Chondrocyte (in vitro differentiated cells): ENCODE measurements around the gene GRHL1. TPM values are rescaled to one million over a fixed set of nuclear protein-coding genes. Genes with fewer than 3 reads are reported as not detected.

Source experiments
- DNase-seq: peaks from one replicate; pipeline ENCODE4 v3.0.0; 2021; ENCODE audit warnings: mixed read lengths, low spot score
- H3K27ac Mint-ChIP-seq: one replicate; pipeline ENCODE4 v1.8.0; 2021; ENCODE audit warnings: mild to moderate bottlenecking, moderate library complexity, mixed read lengths; ENCODE audit not compliant: unreplicated experiment
- H3K27me3 Mint-ChIP-seq: 2 replicates; pipeline ENCODE4 v1.8.0; 2021; ENCODE audit warnings: low read depth, mixed read lengths
- H3K36me3 Mint-ChIP-seq: 2 replicates; pipeline ENCODE4 v1.8.0; 2021; ENCODE audit warnings: low read depth, mixed read lengths
- H3K4me1 Mint-ChIP-seq: 2 replicates; pipeline ENCODE4 v1.8.0; 2021; ENCODE audit warnings: low read depth, mild to moderate bottlenecking, mixed read lengths
- H3K4me3 Mint-ChIP-seq: one replicate; pipeline ENCODE4 v1.8.0; 2021; ENCODE audit warnings: mild to moderate bottlenecking, moderate library complexity, mixed read lengths; ENCODE audit not compliant: unreplicated experiment
- H3K9me3 Mint-ChIP-seq: 2 replicates; pipeline ENCODE4 v1.8.0; 2021; ENCODE audit warnings: low read depth, mixed read lengths
- total RNA-seq: library from RNA; stranded (reverse); gene quantifications from 3 replicates; pipeline ENCODE4 v1.2.1, GENCODE V29; 2021
- TF ChIP-seq, protein P1 (sequence below): fragments of 200-600 bp; sonication (generic); IDR thresholded peaks from 2 replicates; pipeline ENCODE4 v1.5.0; 2021; ENCODE audit warnings: antibody characterized with exemption, mild to moderate bottlenecking, moderate library complexity

Gene GRHL1
- total RNA-seq, 1 donor from 2014 or later: 0.42 TPM

GRCh38 chr2:10006236-10007161, 55.0 kb downstream of the GRHL1 start:
- Mint-ChIP-seq H3K4me3 (no peak overlapping the region), H3K9me3 (no peaks in the 10 kb centered on the region), H3K27ac (no peak overlapping the region), H3K4me1 (peaks cover 26% of the 10 kb centered on the region), H3K27me3 (no peaks in the 10 kb centered on the region), H3K36me3 (no peaks in the 10 kb centered on the region)
- TF ChIP-seq, protein P1, sequence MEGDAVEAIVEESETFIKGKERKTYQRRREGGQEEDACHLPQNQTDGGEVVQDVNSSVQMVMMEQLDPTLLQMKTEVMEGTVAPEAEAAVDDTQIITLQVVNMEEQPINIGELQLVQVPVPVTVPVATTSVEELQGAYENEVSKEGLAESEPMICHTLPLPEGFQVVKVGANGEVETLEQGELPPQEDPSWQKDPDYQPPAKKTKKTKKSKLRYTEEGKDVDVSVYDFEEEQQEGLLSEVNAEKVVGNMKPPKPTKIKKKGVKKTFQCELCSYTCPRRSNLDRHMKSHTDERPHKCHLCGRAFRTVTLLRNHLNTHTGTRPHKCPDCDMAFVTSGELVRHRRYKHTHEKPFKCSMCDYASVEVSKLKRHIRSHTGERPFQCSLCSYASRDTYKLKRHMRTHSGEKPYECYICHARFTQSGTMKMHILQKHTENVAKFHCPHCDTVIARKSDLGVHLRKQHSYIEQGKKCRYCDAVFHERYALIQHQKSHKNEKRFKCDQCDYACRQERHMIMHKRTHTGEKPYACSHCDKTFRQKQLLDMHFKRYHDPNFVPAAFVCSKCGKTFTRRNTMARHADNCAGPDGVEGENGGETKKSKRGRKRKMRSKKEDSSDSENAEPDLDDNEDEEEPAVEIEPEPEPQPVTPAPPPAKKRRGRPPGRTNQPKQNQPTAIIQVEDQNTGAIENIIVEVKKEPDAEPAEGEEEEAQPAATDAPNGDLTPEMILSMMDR: no peak
- DNase-seq: peak; percentile 86

- DNase-seq: peak; percentile 32
- Mint-ChIP-seq H3K4me3 (no peak overlapping the region), H3K36me3 (no peaks in the 10 kb centered on the region), H3K9me3 (no peaks in the 10 kb centered on the region), H3K27ac (no peak overlapping the region), H3K27me3 (no peaks in the 10 kb centered on the region), H3K4me1 (peaks cover 26% of the 10 kb centered on the region)
- TF ChIP-seq, protein P1: no peak
Measured at GRCh38 chr2:10007435-10007834, 55.9 kb downstream of the GRHL1 start.

- H3K36me3 Mint-ChIP-seq: no peaks in the 10 kb centered on the region
- DNase-seq: peak; percentile 58
- no peaks in the 10 kb centered on the region for H3K27me3 Mint-ChIP-seq
- H3K9me3 Mint-ChIP-seq: no peaks in the 10 kb centered on the region
- H3K4me1 Mint-ChIP-seq: peaks cover 26% of the 10 kb centered on the region
- no peak overlapping the region for H3K27ac Mint-ChIP-seq
- H3K4me3 Mint-ChIP-seq: no peak overlapping the region
- TF ChIP-seq, protein P1: no peak
Measured at GRCh38 chr2:10007921-10008808, 56.7 kb downstream of the GRHL1 start.

GRCh38 chr2:10008809-10009176, 57.3 kb downstream of the GRHL1 start:
- Mint-ChIP-seq H3K9me3 (no peaks in the 10 kb centered on the region), H3K36me3 (no peaks in the 10 kb centered on the region), H3K4me3 (no peak overlapping the region), H3K4me1 (peaks cover 26% of the 10 kb centered on the region), H3K27ac (no peak overlapping the region), H3K27me3 (no peaks in the 10 kb centered on the region)
- DNase-seq: no peak
- TF ChIP-seq, protein P1: no peak

DNA sequence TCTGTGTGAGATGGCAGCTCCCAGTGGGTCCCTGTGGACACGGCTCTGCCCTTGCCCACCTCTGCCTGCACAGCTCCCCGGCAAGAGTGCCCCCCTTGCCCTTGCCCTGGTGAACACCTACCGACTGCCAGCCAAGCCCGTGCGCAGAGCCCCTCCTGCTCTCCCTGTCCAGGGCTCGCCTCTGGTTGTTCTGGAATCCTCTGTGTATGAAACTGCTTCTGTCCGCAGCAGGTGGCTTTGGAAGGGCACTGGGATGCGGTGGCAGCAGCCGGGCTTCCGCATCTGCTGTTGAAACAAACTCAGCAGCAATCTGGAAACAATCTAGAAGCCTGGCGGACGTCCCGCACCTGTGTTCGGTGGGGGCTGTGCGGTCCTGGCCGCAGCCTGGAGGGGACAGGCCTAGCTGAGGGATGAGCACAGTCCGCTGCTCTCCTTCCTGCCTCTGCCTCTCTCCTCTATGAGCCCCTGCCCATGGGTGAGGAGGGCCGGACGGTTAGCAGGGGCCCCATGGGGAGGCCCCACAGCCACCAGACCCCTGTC, 57.8 kb downstream of the GRHL1 start:
- TF ChIP-seq, protein P1: no peak
- H3K4me3 Mint-ChIP-seq: no peak overlapping the region

More for the DNA sequence above, 57.8 kb downstream of the GRHL1 start:
- Mint-ChIP-seq H3K27ac (no peak overlapping the region), H3K4me1 (peaks cover 26% of the 10 kb centered on the region), H3K27me3 (no peaks in the 10 kb centered on the region), H3K36me3 (no peaks in the 10 kb centered on the region), H3K9me3 (no peaks in the 10 kb centered on the region)
- DNase-seq: peak; percentile 76
